ENCODE data around the gene DES. TPM values are rescaled to one million over a fixed set of nuclear protein-coding genes. Genes with fewer than 3 reads are reported as not detected.

The DES gene
- polyA plus RNA-seq, 1 experiment, result 19.8 TPM

DNA sequence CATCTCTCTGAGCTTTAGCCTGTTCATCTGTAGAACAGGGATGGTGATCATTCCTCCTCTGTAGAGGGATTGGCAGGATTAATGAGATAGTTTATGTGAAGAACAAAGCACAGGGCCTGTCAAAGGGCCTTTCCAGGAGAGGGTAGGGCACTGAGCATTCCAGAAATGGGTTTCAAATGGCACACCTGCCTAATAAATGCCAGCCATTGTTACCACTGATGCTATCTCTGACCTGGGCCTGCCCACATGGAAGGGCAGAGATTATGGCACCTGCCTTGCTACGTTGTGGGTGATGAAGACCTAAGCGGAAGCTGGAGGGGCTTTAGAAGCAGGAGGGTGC is 49.5 kb downstream of the DES start:
- H3K27me3 ChIP-seq (ENCODE audit: control insufficient read depth, insufficient read depth, low read length), result no peaks in the 10 kb centered on the region
- H3K9me3 ChIP-seq (ENCODE audit: control insufficient read depth, insufficient read depth, low read length), result no peaks in the 10 kb centered on the region; the same call in 1 of the 2 replicates
- TF ChIP-seq, protein P1, sequence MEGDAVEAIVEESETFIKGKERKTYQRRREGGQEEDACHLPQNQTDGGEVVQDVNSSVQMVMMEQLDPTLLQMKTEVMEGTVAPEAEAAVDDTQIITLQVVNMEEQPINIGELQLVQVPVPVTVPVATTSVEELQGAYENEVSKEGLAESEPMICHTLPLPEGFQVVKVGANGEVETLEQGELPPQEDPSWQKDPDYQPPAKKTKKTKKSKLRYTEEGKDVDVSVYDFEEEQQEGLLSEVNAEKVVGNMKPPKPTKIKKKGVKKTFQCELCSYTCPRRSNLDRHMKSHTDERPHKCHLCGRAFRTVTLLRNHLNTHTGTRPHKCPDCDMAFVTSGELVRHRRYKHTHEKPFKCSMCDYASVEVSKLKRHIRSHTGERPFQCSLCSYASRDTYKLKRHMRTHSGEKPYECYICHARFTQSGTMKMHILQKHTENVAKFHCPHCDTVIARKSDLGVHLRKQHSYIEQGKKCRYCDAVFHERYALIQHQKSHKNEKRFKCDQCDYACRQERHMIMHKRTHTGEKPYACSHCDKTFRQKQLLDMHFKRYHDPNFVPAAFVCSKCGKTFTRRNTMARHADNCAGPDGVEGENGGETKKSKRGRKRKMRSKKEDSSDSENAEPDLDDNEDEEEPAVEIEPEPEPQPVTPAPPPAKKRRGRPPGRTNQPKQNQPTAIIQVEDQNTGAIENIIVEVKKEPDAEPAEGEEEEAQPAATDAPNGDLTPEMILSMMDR (IDR thresholded peaks at IDR 0.05; ENCODE audit: low read depth, low read length), result no peak
- ChIA-PET POLR2A (interaction anchor here (0.6 kb wide), 1 partner anchor 31 kb away, joined by 3 read pairs; the partner anchor contains the start of gene GMPPA), CTCF (interaction anchor here (1.4 to 2.3 kb wide), 5 partner anchors 8 to 62 kb away, joined by 3 to 14 read pairs (median 9); no protein-coding TSS in a partner anchor)
- DNase-seq (ENCODE audit: low read depth, low spot score), result no peak
- no peak overlapping the region for H3K27ac ChIP-seq (ENCODE audit: low read depth, low read length)
- no peak overlapping the region for H3K4me3 ChIP-seq (ENCODE audit: low read depth, low read length)

DNA sequence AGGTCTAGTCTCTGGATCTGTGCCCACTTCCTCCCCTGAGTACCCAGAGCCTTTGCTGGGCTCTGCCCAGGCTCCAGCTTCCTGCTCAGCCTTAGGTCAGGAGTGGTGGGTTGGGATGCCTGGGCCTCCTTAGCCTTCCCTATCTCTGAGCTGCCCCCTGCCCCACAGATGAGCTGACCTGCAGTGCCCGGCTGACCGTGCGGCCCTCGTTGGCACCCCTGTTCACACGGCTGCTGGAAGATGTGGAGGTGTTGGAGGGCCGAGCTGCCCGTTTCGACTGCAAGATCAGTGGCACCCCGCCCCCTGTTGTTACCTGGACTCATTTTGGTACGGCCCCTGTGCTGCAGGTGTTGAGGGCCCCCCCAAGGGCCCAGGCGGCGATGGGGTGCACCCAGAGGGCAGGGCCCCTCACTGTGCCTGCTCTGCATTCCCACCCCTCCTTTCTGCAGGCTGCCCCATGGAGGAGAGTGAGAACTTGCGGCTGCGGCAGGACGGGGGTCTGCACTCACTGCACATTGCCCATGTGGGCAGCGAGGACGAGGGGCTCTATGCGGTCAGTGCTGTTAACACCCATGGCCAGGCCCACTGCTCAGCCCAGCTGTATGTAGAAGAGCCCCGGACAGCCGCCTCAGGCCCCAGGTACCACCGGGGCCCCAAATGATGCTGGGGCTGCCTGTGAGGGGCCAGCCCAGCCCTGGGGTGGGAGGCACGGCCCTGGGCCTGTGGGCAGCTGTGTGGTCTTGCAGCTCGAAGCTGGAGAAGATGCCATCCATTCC is 50.4 kb downstream of the DES start:
- DNase-seq (ENCODE audit: low read depth, low spot score), result no peak
- no peaks in the 10 kb centered on the region for H3K27me3 ChIP-seq (ENCODE audit: control insufficient read depth, insufficient read depth, low read length)
- no peak overlapping the region for H3K4me3 ChIP-seq (ENCODE audit: low read depth, low read length)
- ChIA-PET CTCF (interaction anchor here (0.8 to 2.4 kb wide), 6 partner anchors 8 to 61 kb away, joined by 3 to 14 read pairs (median 7); a partner anchor contains a TSS), POLR2A (interaction anchor here (0.6 to 0.9 kb wide), 3 partner anchors 15 to 30 kb away, joined by 3 read pairs; partner anchors contain the start of gene GMPPA)
- TF ChIP-seq, protein P1 (IDR thresholded peaks at IDR 0.05; ENCODE audit: low read depth, low read length), result no peak
- H3K9me3 ChIP-seq (ENCODE audit: control insufficient read depth, insufficient read depth, low read length), result no peaks in the 10 kb centered on the region; the same call in 1 of the 2 replicates
- H3K27ac ChIP-seq (ENCODE audit: low read depth, low read length), result no peak overlapping the region

DNA sequence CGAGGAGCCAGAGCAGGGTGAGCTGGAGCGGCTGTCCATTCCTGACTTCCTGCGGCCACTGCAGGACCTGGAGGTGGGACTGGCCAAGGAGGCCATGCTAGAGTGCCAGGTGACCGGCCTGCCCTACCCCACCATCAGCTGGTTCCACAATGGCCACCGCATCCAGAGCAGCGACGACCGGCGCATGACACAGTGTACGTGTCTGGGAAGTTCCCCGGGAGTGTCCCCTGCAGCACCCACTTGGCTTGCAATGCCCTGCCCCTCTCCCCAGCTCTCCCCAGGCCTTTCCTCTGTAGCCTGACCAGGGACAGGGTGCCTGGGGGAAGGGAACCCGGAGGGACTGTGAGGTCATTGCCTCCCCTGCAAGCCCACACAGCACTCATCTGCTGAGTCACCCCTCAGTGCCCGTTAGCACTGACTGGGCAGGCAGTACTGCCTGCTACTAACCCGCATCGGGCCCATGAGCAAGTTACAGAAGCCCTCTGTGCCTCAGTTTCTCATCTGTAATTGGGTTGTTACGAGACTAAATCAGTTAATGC is 51.1 kb downstream of the DES start:
- H3K4me3 ChIP-seq (ENCODE audit: low read depth, low read length), result no peak overlapping the region
- ChIA-PET CTCF (interaction anchor here (0.8 to 2.4 kb wide), 7 partner anchors 10 to 61 kb away, joined by 3 to 9 read pairs (median 5); a partner anchor contains a TSS), POLR2A (interaction anchor here (0.8 to 0.9 kb wide), 2 partner anchors 16 to 30 kb away, joined by 3 read pairs; partner anchors contain the start of gene GMPPA)
- H3K9me3 ChIP-seq (ENCODE audit: control insufficient read depth, insufficient read depth, low read length), result no peaks in the 10 kb centered on the region; the same call in 1 of the 2 replicates
- H3K27me3 ChIP-seq (ENCODE audit: control insufficient read depth, insufficient read depth, low read length), result no peaks in the 10 kb centered on the region
- DNase-seq (ENCODE audit: low read depth, low spot score), result no peak
- H3K27ac ChIP-seq (ENCODE audit: low read depth, low read length), result no peak overlapping the region
- TF ChIP-seq, protein P1 (IDR thresholded peaks at IDR 0.05; ENCODE audit: low read depth, low read length), result no peak

DNA sequence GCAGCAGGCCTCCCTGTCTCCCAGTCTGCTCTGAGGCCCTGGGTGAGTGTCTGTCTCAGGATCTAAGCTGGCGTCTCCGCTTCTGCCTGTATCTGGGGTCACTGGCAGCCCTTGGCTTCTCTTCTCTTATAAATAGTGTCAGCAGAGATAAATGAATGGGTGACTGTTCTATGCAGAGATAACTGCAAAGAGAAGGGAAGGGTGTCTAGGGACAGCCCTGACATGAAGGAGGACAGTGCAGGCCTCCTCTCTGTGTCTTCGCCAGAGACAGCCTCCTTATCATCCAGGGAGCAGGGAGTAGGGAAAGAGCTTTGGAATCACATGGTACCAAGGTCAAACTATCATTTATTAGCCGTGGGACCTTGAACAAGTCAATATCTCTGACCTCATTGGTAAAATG is 52.3 kb downstream of the DES start:
- DNase-seq (ENCODE audit: low read depth, low spot score), result no peak
- Histone ChIP-seq H3K27me3 (ENCODE audit: control insufficient read depth, insufficient read depth, low read length) (no peaks in the 10 kb centered on the region), H3K4me3 (ENCODE audit: low read depth, low read length) (no peak overlapping the region), H3K9me3 (ENCODE audit: control insufficient read depth, insufficient read depth, low read length) (no peaks in the 10 kb centered on the region; the same call in 1 of the 2 replicates), H3K27ac (ENCODE audit: low read depth, low read length) (no peak overlapping the region)
- ChIA-PET CTCF (interaction anchor here (0.8 to 2.4 kb wide), 5 partner anchors 24 to 68 kb away, joined by 4 to 9 read pairs (median 4); no protein-coding TSS in a partner anchor), POLR2A (interaction anchor here (1.1 to 1.4 kb wide), 2 partner anchors 9 to 28 kb away, joined by 3 to 5 read pairs; partner anchors contain the start of gene GMPPA)
- TF ChIP-seq, protein P1 (IDR thresholded peaks at IDR 0.05; ENCODE audit: low read depth, low read length), result no peak
